D721Med (cell line): ENCODE data around the gene ST3GAL5.

Experiments
- DNase-seq: peaks from one replicate; pipeline ENCODE4 v3.0.0; 2011; ENCODE audit warnings: low spot score; ENCODE audit not compliant: insufficient read length
- FAIRE-seq: peaks from 2 replicates; lab custom pipeline; 2011; peaks lifted over from hg19 to GRCh38; lab: Jason Lieb, UNC
- TF ChIP-seq, protein P1 (sequence below): IDR thresholded peaks from 2 replicates; pipeline ENCODE4 v1.5.1; 2012; ENCODE audit warnings: mild to moderate bottlenecking, control low read depth; ENCODE audit not compliant: insufficient read depth; ENCODE audit errors: missing control alignments

The ST3GAL5 gene

DNA sequence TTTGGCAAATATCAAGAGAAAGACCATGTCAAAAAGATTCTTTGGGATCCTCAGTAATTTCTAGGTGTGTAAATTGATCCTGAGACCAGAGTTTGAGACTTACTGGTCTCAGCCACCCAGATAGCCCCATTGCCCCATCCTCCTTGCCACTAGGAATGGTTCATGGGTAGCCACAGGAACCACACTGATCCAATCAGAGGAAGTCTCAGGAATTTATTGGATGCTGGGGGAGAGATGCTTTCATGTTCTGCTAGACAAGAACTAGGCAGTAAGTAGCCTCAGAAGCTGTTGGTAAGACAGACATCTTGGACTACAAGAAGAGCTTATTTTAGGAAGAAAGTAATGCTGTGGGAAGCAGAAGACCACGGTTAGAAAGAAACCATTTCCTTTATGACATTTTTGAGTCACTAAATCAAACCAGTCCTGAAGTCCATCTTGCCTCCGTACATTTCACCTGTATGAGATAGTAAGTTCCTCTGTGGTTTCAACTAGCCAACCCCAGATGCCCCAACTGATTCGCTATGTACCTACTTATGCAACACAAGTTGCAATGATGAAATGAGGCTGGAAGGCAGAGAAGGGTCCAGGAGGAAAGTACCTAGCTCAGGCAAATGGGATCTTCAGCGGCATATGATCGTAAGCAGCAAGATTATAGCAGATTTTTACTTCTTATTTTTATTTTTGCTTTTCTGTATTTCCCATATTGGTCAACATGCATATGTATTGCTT lies 3.6 kb upstream of the ST3GAL5 start:
- FAIRE-seq (no peak), DNase-seq (no peak)
- TF ChIP-seq, protein P1, sequence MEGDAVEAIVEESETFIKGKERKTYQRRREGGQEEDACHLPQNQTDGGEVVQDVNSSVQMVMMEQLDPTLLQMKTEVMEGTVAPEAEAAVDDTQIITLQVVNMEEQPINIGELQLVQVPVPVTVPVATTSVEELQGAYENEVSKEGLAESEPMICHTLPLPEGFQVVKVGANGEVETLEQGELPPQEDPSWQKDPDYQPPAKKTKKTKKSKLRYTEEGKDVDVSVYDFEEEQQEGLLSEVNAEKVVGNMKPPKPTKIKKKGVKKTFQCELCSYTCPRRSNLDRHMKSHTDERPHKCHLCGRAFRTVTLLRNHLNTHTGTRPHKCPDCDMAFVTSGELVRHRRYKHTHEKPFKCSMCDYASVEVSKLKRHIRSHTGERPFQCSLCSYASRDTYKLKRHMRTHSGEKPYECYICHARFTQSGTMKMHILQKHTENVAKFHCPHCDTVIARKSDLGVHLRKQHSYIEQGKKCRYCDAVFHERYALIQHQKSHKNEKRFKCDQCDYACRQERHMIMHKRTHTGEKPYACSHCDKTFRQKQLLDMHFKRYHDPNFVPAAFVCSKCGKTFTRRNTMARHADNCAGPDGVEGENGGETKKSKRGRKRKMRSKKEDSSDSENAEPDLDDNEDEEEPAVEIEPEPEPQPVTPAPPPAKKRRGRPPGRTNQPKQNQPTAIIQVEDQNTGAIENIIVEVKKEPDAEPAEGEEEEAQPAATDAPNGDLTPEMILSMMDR: no peak

- TF ChIP-seq, protein P1: no peak
- FAIRE-seq (no peak), DNase-seq (no peak)
Observed at GRCh38 chr2:85890522-85891176, 1.9 kb upstream of the ST3GAL5 start.

- no peak for DNase-seq
- no peak for FAIRE-seq
- TF ChIP-seq, protein P1: no peak
Observed at GRCh38 chr2:85889627-85890281, 964 bp upstream of the ST3GAL5 start.

DNA sequence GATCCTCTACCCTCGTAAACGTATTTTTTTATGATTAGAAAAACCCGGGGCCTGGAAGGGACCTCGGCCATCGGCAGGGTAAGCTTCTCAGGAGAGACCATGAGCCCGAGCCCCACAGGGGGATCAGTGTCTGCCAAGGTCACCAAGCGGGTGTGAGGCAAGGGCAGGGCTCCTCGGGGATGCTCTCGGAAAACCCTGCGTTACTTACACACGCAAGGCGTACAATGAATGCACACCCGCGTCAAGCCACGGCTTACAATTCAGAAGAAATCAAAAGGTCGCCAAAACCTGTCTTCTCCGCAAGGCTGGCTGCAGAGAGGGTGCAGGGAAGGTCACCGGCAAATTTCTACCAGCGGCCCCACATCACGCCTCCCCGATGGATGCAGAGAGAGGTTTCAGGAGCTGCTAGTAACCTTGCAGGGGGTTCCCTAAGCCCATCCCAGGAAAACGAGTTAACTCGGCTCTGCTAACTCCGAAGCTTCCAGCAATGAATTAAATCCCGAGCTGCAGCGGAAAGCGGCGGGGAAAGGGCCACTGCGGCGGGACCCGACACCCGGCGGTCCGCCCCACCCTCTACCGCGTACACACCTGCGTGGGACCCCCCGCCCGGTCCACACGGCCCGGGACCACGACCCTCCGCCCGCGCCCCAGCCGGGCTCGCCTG lies 638 bp downstream of the ST3GAL5 start:
- no peak for DNase-seq
- TF ChIP-seq, protein P1: no peak
- no peak for FAIRE-seq

DNA sequence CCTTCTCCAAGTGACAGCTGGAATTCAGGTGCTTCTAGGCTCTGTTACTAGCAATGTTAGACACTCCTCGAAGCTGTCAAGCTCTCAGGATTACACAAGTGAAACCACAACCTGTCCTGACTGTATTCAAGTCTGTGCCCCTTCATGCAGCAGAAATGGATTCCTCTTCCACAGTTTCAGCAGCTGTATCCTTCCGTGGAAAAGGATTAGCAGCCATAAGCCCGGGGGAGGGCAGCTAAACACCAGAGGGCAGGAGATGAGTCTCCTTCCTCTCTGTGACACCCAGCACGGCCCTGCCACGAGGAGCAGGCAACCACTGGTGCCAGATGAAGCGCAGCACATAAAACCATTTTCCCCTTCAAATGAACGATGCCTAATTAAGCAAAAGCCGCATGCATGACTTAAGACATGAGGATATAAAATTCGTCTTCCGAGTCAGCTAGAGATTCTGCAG lies 1.2 kb downstream of the ST3GAL5 start:
- DNase-seq (no peak), FAIRE-seq (no peak)
- TF ChIP-seq, protein P1: no peak

DNA sequence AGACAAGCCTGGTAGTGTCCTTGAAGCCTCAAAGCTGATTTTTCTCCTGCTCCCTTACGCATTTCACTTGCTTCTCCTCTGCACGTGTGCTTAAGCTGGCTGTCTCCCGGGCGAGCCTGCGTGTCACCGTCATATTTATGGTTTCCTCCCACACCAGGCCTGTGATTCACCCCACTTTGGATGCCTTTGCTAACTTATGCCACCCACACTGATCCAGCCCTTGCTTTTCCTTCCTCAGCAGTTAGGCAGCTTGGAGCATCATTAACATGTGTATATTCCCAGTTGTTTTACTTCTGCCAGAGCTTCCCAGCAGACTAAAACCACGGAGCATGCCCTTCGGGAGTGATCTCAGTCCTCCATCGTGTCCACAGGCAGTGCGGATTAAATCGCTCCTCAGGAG lies 2.2 kb downstream of the ST3GAL5 start:
- FAIRE-seq (no peak), DNase-seq (no peak)
- TF ChIP-seq, protein P1: no peak
